HG03135 (cell line): Measurements from ENCODE around the gene ABCA3.
"Not testable (repeated sequence)": the region's sequence is repeated elsewhere in the genome, so short reads cannot be mapped to it uniquely, and the experiment has no call there.

Experiments used
- ATAC-seq: cut with Tn5 transposase; IDR thresholded peaks from one replicate; pipeline ENCODE4 v1.9.1; 2021; ENCODE audit warnings: mild to moderate bottlenecking, moderate library complexity; ENCODE audit not compliant: unreplicated experiment

Gene ABCA3

DNA sequence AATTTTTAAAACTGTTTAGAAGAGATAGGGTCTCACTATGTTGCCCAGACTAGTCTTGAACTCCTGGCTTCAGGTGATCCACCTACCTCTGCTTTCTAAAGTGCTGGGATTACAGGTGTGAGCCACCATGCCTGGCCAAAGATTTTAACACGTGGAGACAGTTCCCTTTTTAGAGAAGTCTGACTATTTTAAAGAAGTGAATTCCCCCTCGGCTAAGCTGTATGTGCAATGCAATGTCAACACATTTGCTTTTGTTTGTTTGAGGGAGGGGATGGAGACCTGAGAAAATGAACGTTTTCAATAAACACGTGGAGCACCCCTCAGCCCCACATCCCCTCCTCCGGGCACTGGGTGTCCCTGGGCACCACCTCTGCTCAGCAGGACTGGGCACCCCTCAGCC lies 58.3 kb downstream of the ABCA3 start:
- no peak for ATAC-seq

DNA sequence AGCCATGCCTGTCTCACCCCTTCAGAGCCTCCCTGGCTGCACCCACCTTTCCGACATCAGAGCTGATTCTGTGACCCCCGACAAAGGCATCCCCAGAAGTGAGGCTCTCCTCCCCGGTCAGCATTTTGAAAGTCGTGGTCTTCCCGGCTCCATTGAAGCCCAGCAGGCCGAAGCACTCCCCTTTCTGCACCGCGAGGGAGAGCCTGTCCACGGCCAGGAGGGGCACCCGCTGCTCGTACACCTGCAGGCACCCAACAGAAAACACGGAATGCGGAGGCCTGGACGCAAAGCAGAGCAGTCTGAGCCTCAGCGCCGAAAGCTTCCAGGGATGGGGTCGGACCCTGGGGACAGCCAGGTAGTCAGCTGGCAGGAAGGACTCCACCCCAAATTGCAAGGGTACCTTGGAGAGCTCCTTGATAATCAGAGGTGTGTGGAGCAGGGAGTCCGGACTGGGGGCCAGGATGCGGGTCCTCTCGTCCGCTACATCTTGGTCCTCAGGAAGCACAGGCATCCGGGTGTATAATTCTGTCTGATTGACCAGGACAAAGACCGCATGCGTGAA lies 59.5 kb downstream of the ABCA3 start:
- no peak for ATAC-seq

DNA sequence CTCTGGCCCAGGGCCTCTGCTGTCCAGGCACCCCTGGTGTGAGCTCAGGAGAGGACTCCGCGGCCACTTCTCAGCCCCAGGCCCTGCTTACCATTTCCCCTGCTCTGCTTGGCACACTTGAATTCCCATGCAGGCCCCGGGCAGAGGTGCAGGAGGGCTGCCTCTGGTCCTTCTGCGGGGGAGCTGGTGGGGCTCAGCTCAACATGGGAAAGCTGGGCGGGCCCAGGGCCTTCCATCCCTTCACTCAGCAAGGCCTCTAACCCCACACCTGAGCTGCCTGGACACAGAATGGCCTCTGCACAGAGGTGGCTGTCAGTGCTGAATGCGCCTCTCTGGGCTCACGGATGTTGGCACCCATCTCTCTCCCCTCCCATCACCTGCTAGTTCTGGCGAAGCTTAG lies 60.1 kb downstream of the ABCA3 start:
- ATAC-seq = no peak

DNA sequence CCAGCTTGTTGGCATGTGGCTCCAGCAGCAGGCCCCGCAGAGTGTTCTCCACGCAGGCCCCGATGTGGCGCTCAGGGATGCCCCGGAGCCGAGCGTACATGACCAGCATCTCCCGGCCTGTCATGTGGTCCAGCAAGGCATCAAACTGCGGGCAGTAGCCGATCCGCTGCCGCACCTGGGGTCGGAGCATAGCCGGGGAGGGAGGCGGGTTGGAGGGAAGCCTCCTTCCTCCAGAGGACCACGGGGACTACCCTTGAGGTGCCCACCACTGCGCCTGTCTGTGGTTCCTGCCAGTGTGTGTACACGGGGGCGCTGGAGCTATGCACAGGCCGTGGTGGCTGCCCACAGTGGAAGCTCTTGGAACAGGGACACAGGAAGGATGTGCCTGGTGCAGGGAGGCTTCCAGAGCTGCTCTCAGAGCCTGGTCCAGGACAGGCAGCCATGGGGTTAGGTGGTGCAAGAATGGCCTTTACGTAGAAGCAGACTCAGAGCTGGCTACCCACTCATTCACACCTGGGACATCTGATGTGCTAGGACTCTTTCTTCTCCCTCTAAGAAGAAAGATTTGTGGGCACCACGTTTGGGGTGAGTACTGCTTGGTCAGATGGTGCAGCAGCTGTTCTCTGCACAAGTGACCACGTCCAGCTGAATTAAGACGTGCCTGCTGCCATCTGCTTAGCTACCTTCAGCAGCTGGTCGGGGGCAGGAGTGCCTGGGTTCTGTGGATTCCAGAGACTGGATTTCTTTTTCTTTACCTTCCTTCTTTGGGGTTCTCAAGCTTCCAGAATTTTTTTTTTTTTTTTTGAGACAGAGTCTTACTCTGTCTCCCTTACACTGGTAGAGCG lies 61.4 kb downstream of the ABCA3 start:
- ATAC-seq = no peak

DNA sequence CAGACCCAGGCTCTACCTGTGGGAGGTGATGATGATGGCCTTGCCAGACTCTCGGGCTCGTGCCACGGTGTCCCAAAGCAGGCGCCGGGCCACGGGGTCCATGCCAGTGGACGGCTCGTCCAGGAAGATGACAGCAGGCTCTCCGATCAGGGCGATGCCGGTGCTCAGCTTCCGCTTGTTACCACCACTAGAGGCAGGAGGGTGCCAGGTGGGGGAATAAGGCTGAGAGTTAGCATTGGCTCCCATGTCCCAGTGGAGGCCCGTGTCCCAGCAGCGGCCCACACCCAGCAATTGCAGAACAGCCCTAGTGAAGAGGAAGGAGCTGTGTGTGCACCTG lies 62.3 kb downstream of the ABCA3 start:
- no peak for ATAC-seq

DNA sequence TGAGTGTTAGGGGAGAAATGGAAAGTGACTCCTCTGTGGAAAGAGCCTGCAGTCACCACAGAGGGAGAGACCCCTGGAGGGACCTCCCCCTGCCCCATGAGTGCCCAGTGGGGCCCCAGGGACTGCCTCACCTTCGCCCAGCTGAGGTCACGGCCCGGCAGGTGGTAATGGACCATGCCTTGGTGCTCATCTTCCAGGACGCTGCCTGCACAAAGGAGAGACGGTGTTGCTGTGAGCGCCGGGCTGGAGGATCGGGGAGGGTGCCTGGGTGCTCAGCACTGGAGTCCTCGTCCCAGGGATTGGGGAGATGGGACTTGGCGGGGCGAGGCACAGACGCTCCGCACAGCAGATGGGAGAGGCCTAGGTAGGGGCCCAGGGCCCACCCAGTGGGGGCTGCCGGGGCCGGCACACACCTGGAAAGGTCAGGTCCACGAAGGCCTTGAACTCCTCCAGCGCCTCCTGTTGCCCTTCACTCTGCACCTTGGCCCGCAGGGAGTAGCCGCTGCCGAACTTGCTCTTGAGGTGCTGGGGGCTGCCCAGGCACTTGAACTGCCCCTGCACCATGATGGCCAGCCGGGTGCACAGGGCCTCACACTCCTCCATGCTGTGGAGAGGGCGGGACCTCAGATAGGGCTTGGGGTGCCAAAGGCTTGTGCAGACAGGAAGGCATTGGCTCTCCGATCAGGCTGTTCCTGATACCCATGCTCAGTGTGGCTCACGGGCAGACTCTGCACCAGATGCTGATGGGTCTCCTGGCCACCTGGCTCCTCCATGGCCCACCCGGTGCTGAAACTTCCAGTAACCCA lies 62.9 kb downstream of the ABCA3 start:
- no peak for ATAC-seq

DNA sequence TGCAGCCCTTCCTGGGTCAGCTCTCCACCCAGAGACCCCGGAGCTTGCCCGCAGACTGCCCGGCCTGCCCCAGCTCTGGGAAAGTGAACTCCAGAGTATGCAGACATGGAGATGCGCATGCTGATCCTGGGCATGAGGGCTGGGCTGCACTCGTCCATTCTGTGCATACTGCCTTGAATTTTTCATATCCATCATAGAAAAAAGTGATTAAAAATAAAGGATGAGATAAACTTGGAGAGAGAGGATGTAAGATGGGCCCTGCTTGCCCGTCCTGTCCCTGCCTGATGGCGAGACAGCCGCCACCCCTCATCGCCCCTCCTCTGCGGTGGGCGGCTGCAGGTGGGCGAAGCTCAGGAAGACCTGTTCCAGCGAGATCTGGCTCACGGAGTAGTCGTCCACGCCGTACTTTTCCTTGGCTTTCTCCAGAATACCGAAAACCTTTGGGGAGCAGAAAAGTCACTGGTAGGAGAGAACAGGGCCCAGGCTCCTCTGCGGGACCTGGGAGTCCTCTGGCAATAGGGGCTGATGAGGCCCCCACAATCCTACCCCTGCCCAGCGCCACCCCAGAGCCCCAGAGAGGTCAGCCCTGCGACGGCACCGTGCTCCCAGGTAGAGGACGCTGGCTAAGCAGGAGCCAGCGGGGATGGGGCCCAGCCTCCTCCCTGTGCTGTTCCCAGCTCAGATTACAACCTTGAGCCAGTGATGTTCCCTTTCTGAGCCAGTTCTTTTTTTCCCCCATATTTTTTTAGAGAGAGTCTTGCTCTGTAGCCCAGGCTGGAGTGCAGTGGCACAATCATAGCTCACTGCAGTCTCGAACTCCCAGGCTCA lies 63.9 kb downstream of the ABCA3 start:
- ATAC-seq = no peak

DNA sequence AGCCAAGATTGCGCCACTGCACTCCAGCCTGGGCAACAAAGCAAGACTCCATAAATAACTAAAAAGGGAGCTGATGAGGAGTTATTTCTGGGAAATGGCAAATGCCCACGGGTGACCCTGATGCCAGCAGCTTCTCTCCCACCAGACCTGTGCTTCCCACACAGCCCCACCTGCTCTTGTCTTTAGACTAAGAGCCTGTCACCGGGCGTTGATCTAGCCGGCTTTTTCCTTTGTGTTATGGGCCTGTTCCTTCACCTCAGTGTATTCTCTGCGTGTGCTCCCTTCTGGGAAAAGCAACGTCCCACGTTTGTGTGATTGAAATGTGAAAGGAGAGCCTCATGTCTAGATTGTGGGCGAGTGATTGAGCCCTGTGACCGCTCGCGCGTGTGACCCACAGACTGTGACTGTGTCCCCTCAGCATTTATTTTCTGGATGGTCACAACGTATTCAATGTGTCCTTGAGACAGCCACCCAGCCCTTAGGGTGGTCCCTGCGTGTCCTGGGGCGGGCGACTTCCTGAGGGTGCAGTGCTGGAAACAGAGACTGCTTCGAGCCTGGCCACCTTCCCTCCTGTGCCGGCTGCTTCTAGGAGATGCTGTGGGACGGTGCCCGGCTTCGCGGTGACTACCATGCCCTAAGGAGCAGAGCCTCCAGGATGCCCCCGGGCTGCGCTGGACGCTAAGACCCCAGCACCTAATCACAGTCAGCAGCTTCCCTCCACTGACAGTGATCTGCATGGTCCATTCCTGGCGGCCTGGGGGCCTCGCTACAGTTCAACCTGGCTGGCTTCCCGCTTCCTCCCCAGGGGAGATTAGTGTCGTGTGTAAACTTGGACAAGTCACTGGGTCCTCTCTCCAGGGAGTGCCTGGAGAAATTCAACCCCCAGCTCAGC lies 64.8 kb downstream of the ABCA3 start:
- ATAC-seq = no peak

DNA sequence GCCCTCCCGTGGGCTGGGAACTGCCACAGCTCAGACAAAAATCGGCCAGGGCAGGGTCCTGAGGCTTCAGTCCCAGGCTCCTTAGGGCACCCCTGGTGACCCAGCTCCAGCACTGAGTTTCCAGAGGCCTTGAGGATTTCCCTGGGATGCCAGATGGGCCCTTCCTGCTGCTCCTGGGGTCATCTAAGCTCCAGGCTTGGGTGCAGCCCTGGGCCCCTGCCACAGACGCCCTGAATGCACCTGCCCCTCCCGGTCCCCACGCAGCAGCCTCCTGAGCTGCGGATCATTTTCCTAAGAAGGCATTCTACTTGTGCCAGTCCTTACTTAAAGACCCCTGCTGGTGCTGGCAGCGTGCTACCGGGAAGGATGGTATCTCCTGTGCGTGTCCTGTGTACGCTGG lies 66.6 kb downstream of the ABCA3 start:
- ATAC-seq = no peak

DNA sequence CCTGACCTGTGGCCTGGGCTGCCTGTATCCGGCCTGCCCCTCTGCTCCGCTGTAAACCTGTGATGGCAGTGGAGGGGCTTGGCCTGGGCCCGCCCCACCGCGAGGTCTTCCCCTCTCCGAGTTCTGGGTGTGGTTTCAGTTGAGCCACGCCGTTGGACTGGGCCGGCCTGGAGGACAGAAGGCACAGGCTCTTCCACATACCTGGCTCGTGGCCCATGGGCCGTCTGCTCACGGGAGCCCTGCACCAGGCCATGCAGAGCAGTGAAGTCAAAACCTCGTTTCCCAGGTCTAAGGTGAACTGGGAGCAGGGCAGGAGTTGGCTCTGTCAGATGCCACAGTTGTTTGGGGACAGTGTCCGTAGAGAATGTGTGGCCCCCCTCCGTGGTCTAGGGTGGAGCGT lies 67.0 kb downstream of the ABCA3 start:
- ATAC-seq = no peak

DNA sequence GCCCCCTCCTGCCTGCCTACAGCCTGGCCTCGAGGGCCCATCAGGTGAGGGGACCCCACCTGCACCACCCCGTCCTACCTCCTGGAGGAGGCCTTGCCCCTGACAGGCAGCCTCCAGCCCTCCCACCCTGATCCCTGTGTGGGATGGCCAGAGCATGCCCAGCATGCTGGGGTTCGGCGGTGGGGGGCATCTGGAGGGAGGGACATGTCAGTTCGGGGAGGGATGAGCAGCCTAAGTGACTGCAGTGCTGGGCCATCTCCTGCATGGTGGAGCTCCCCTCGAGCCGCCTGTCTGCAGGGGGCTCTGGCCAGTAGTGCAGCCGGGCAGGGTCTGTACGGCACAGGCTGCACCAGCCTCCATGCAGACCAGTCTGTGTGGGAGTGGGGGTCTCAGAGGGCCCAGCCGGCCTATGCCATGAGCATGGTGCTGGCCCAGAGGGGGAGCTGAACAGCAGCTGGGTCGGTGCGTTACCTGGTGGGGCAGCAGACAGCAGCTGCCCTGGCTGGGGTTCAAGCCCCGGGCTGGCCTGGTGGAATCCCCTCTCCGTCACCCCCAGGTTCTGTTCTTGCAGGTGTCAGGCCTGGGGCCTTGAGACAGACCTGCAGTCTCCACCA lies 68.6 kb downstream of the ABCA3 start:
- ATAC-seq = no peak

DNA sequence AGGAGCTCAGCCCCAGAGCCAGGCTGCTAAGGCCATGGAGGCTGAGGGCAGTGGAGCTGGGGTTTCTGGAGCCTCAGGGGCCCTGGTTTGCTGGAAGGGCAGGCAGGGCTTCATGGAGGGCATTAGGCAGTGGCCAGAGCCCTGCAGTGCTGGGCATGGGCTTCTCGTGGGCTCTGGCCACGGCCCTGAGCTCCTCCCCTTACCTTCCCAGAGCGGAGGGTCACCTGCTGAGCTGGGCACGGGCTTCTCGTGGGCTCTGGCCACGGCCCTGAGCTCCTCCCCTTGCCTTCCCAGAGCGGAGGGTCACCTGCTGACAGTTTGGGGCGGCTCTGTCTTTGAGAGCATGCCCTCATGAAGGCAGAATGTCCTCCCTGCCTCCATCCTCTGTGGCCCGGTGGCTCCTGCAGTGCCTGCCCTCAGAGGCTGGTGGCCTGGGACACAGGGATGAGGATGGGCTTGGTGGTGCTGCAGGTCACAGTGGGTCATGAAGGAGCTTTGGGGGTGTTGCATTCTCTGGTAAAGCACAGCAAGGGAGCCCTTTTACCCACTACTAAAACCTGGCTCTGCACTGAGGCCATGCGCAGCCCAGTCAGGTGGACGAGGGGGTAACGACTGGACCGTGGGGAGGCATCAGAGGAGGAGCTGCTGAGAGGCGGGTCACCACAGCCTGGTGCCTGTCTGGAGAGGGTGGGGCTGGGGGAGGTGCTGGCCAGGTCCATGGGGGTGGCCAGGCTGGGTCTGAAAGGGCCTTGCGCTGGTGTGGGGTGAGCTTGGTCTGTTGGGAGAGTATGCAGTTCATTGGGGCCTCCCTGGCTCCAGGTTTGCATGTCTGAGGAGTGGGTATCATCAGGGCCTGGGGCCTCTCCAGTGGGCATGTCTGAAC lies 69.7 kb downstream of the ABCA3 start:
- ATAC-seq = no peak

DNA sequence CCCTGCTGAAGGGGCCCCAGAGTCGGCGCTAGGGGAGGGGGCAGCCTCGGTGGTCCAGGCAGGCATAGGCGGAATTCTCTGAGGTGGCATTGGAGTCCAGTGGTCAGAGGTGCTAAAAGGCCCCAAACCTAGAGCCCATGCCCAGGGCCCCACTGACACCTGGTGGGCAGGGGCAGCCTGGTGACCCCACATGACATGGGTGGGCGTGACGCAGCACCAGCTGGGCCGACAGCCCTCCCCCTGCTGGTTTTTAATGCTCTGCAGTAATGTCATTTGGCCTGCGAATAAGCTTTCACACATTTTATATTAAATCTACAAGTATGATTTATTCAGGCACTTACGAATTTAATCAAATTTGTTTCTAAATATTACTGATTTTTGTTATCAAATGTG lies 70.5 kb downstream of the ABCA3 start:
- no peak for ATAC-seq

DNA sequence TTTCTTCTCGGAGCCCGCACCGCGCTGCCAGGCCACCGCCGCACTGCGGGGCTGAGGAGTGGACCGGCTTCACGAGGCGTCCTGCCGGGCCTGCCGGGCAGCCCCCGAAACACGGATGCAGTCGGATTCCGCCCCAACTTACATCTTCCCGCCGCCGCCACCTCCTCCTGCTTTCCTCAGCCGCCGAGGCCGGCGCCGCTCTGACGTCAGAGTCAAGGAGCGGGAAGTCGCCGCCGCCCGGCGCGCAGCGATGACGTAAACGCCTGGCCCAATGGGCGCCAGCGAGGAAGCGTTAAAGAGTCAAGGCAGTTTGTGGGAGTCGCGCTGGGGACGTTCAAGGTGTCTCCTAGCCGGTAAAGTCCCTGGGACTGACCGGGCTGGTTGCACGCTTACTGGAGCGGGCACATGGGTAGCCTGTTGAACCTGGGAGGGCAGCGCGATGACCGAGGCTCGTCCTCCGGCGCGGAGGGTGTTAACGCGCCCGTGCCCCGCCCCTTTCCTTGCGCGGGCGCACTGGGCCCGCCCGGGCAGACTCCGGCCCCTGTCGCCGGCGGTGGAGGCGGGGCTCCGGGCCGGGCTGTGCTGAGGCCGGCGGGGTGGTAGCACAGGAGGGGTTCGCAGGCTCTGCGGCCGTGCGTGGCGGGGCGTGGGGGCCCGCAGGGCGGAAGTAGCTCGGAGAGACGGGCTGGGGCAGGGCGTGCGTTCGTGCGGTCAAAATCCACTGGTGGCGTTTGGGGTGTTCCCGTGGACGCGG lies 72.4 kb downstream of the ABCA3 start, which contains the start of gene RNPS1:
TSS of gene RNPS1 (minus strand) at position 214 of the 754 bp plus-strand sequence. CDS start 3,483 bp downstream, outside the sequence.
- ATAC-seq = peak; percentile 77

DNA sequence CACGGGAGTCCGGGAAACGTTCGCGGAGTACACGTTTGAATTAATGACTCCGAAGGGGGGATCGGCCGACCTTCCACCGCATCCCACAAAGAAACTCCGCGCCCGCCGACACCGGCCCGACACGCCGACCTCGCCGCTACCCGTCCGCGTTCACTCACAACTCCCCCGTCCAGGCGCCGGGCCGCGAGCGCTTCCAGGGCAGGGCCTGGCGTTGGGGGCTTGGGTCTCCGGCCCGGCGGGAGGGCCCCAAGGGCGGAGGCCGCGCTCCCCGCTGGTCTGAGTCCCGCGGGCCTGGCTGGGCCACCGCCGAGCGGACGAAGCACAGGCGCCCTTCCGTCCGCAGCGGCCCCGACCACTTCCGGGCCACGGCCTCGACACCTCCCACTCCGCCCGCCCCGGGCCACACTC lies 73.0 kb downstream of the ABCA3 start:
- peak; percentile 51 for ATAC-seq

DNA sequence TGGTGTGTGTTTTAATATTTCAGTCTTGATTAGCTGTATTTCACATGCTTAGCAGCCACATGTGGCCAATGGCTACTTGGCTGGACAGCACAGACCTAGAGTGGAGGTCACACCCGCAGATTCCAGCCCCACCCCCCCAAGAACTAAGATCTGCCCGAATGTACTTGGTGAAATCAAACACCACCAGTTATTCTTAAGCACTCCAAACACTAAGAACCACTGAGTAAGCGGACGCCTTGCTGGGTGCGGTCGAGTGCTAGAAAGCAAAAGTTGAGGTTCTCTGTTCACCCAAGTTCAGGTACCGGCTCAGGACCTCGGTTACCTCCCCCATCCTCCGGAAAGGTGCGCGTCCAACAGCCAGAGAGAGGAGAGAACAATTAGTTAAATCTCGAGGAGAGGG lies 73.6 kb downstream of the ABCA3 start:
- not testable (repeated sequence) for ATAC-seq

DNA sequence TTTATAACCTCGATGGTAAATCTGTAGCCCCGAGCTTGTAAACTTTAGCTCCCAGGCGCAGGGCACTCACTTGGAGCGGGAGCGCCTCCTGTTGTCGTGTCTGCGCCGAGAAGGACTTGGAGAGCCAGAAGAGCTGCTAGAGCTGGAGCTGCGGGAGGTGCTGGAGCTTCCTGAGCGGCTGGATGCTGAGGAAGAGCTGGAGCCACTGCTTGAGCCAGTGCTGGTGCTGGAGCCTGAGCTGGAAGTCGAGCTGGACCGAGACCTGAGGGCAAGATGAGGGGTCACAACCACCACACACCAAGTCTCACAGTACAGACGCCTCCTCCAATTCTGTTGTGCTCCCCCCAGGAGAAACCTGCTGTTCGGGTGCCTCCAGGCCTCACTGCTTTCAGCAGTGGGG lies 77.5 kb downstream of the ABCA3 start:
- not testable (repeated sequence) for ATAC-seq

DNA sequence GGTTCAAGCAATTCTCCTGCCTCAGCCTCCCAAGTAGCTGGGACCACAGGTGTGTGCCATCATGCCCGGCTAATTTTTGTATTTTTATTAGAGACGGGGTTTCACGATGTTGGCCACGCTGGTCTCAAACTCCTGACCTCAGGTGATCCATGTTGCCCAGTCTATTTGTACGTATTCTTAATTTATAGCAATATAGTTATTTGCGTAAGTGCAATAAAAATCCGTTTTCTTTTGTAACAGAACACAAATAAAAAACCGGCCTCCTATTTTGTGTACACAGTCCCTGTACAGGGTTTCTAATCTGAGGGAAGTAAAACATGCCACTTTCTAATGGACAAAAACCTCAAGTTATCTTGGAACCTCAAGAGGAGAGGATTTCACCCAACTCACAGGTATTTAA lies 80.3 kb downstream of the ABCA3 start:
- ATAC-seq = no peak
